HepG2 (cell line): ENCODE results near the gene CHMP6. TPM values are rescaled to one million over a fixed set of nuclear protein-coding genes. Genes with fewer than 3 reads are reported as not detected.

Source experiments
- ATAC-seq: fragments of 200-7000 bp; cut with Tn5 transposase; 3 replicates; pipeline ENCODE4 v1.9.1; 2020; ENCODE audit warnings: mild to moderate bottlenecking, moderate library complexity
- BruUV-seq: library from RNA; stranded (reverse); fragments of 400-500 nt; replicated peaks from 2 replicates; lab custom pipeline; 2021; lab: Mats Ljungman, UMichigan
- CTCF ChIA-PET: fragments of 300-600 bp; formaldehyde crosslinking; extraction: SDS; loops from one replicate; lab custom pipeline; 2021; ENCODE audit warnings: low total read pairs, inconsistent platforms, low intra/inter-chr PET ratio; lab: Yijun Ruan, JAX
- POLR2A ChIA-PET: fragments of 350-600 bp; sonication (Branson Sonifier 250); formaldehyde crosslinking; loops from one replicate; lab custom pipeline; 2020; ENCODE audit warnings: antibody characterized with exemption, inconsistent platforms; lab: Yijun Ruan, JAX
- DNase-seq: peaks from one replicate; pipeline ENCODE4 v3.0.0-alpha.2; 2015; ENCODE audit warnings: low spot score
- FAIRE-seq: peaks from 3 replicates; lab custom pipeline; 2011; peaks lifted over from hg19 to GRCh38; lab: Jason Lieb, UNC
- H2AFZ ChIP-seq: one replicate; pipeline ENCODE4 v1.6.1; 2011; ENCODE audit warnings: low read length, inconsistent platforms
- H3K27ac ChIP-seq: fragments of 300-600 bp; 3 replicates; pipeline ENCODE4 v1.8.0; 2011; ENCODE audit warnings: mixed run types, mild to moderate bottlenecking, mixed read lengths, low read length, inconsistent platforms; ENCODE audit not compliant: insufficient read depth; ENCODE audit errors: extremely low read length
- H3K27me3 ChIP-seq, 2 experiments: fragments of 200-600 bp in 1 of 2; 2 replicates in 1 of 2; 3 replicates in 1 of 2; pipeline versions ENCODE4 v1.6.0 to v1.8.0; 2011; ENCODE audit warnings: low read length in 2 of 2, mild to moderate bottlenecking in 2 of 2, moderate library complexity in 2 of 2, inconsistent platforms in 1 of 2; ENCODE audit not compliant: insufficient read depth in 2 of 2, control insufficient read depth in 1 of 2
- H3K36me3 ChIP-seq, 2 experiments: fragments of 200-600 bp in 1 of 2; replicated peaks in 1 of 2; 2 replicates in 1 of 2; 3 replicates in 1 of 2; pipeline versions ENCODE4 v1.5.1 to v1.8.0; 2011; ENCODE audit warnings: low read length in 2 of 2, inconsistent platforms in 1 of 2; ENCODE audit not compliant: insufficient read depth in 2 of 2, control insufficient read depth in 1 of 2
- H3K4me1 ChIP-seq: 2 replicates; pipeline ENCODE4 v1.5.1; 2012; ENCODE audit warnings: low read length, inconsistent platforms; ENCODE audit not compliant: insufficient read depth
- H3K4me2 ChIP-seq: 2 replicates; pipeline ENCODE4 v1.6.0; 2011; ENCODE audit warnings: low read depth, low read length, inconsistent platforms
- H3K4me3 ChIP-seq, 3 experiments: fragments of 200-600 bp in 1 of 3; sonication (generic), shearing (Covaris generic) in 1 of 3; replicated peaks in 1 of 3; 2 replicates each; pipeline ENCODE4 v1.5.1; 2011 to 2016; ENCODE audit warnings: low read length in 3 of 3, inconsistent platforms in 2 of 3, low read depth in 2 of 3, mild to moderate bottlenecking in 2 of 3, control low read depth in 1 of 3, mixed read lengths in 1 of 3; ENCODE audit not compliant: insufficient read depth in 1 of 3
- H3K79me2 ChIP-seq: one replicate; pipeline ENCODE4 v1.6.1; 2011; ENCODE audit warnings: low read length, inconsistent platforms; ENCODE audit not compliant: insufficient read depth
- H3K9ac ChIP-seq: 2 replicates; pipeline ENCODE4 v1.6.0; 2011; ENCODE audit warnings: mild to moderate bottlenecking, low read depth, low read length, inconsistent platforms; ENCODE audit not compliant: insufficient read depth
- H3K9me3 ChIP-seq: 2 replicates; pipeline ENCODE4 v1.5.1; 2012; ENCODE audit warnings: mild to moderate bottlenecking, low read length
- H4K20me1 ChIP-seq: 2 replicates; pipeline ENCODE4 v1.6.0; 2011; ENCODE audit warnings: inconsistent platforms, mild to moderate bottlenecking, low read length, moderate library complexity; ENCODE audit not compliant: insufficient read depth
- CENPX ChIP-seq: sonication (generic); formaldehyde crosslinking; IDR thresholded peaks from 2 replicates; pipeline ENCODE4 v1.9.0; 2021; ENCODE audit warnings: mild to moderate bottlenecking, missing genetic modification reagents, moderate library complexity
- HNRNPL ChIP-seq: fragments of 200-400 bp; formaldehyde crosslinking; IDR thresholded peaks from 2 replicates; pipeline ENCODE4 v1.6.1; 2017; ENCODE audit warnings: mild to moderate bottlenecking, low read depth, low read length
- HOXA7 ChIP-seq: sonication (generic); formaldehyde crosslinking; IDR thresholded peaks from 2 replicates; pipeline ENCODE4 v1.8.1; 2022; ENCODE audit warnings: mild to moderate bottlenecking, missing genetic modification reagents, moderate library complexity
- ONECUT2 ChIP-seq: sonication (generic); formaldehyde crosslinking; IDR thresholded peaks from 2 replicates; pipeline ENCODE4 v1.4.0; 2020; ENCODE audit warnings: missing genetic modification reagents
- SNAPC5 ChIP-seq: sonication (generic); formaldehyde crosslinking; IDR thresholded peaks from 2 replicates; pipeline ENCODE4 v1.8.1; 2023; ENCODE audit warnings: mild to moderate bottlenecking, missing genetic modification reagents, borderline replicate concordance
- ZHX2 ChIP-seq, 2 experiments: sonication (generic) in 1 of 2; formaldehyde crosslinking in 1 of 2; IDR thresholded peaks; 2 replicates each; pipeline versions ENCODE4 v1.6.1 to v1.9.0; 2014 to 2022; ENCODE audit warnings: antibody characterized with exemption in 1 of 2, borderline replicate concordance in 1 of 2, inconsistent platforms in 1 of 2, low read depth in 1 of 2, missing genetic modification reagents in 1 of 2
- ZNF691 ChIP-seq: sonication (generic); formaldehyde crosslinking; IDR thresholded peaks from 2 replicates; pipeline ENCODE4 v1.4.0; 2020; ENCODE audit warnings: missing genetic modification reagents, low read depth, mild to moderate bottlenecking, borderline replicate concordance
- WGBS: methylation state at CpG from one replicate; pipeline ENCODE4 v1.1.6; 2017; ENCODE audit warnings: low lambda C conversion rate; 5-methylcytosine and 5-hydroxymethylcytosine counted together
- in situ Hi-C: cut with HindIII; loops from 2 replicates; pipeline ENCODE4 v1.10.0; 2017; ENCODE audit warnings: low pct_unique_long_range_greater_than_20kb; ENCODE audit not compliant: extremely low pct_ligation_motif_present
- intact Hi-C: fragments of 100-400 bp; cut with micrococcal nuclease; formaldehyde crosslinking; loops from one replicate; pipeline ENCODE4 v1.10.0; 2022; ENCODE audit not compliant: unreplicated experiment
- polyA plus RNA-seq, 8 experiments: library from polyadenylated mRNA; depleted of rRNA in 3 of 8; stranded (reverse) in 7 of 8; unstranded in 1 of 8; fragments of >200 nt; fragmentation: Illumina TruSeq in 4 of 8; extraction: Trizol in 4 of 8; gene quantifications; 2 replicates each; pipeline versions ENCODE4 v1.2.1 to v1.2.3, GENCODE V29; 2011 to 2016; ENCODE audit warnings: low read depth in 4 of 8, missing spikeins in 1 of 8, mixed read lengths in 1 of 8; ENCODE audit not compliant: insufficient read depth in 1 of 8
- total RNA-seq, 5 experiments: library from RNA; depleted of rRNA; stranded (reverse); fragments of >200 nt; fragmentation: Illumina TruSeq; extraction: Trizol; gene quantifications; 2 replicates each; pipeline ENCODE4 v1.2.3, GENCODE V29; 2016; ENCODE audit warnings: low read depth in 1 of 5

CHMP6 gene
- total and polyA plus RNA-seq, 2 of the 13 experiments (the other 11 are each of a cell fraction or from before 2014, with no cell fraction given): 11.1 to 24.2 TPM

- in situ Hi-C loops: no loop called here
- Histone ChIP-seq H3K36me3 (peaks cover 26 to 51% of the 10 kb centered on the region in 2 experiments; a peak in 4 of 5 replicates), H3K9ac (no peak overlapping the region), H4K20me1 (no peaks in the 10 kb centered on the region), H3K4me3 (no peak overlapping the region), H3K9me3 (no peaks in the 10 kb centered on the region), H3K4me1 (no peaks in the 10 kb centered on the region), H3K27ac (no peak overlapping the region), H3K4me2 (no peak overlapping the region), H2AFZ (no peak overlapping the region)
- POLR2A ChIA-PET: no interaction called here
- intact Hi-C loops: no loop called here
- no peak for ATAC-seq
- CTCF ChIA-PET: no interaction called here
- WGBS: 98% methylated on average over 21 of the region's 21 CpGs
- BruUV-seq: no TSS peak
- no peak for TF ChIP-seq ONECUT2
- no peak for TF ChIP-seq SNAPC5
- no peak for TF ChIP-seq ZNF691 (CRISPR knock-in tag)
- TF ChIP-seq, all 625 proteins: peak for 0
- FAIRE-seq: no peak
- no peak for DNase-seq
- H3K79me2 ChIP-seq: no peaks in the 10 kb centered on the region
- H3K27me3 ChIP-seq: no peaks in the 10 kb centered on the region
Measured at GRCh38 chr17:80947200-80947940, 44.3 kb upstream of the CHMP6 start.

GRCh38 chr17:80948019-80948975, 43.3 kb upstream of the CHMP6 start:
- H3K4me3 ChIP-seq: no peak overlapping the region
- no peaks in the 10 kb centered on the region for H3K27me3 ChIP-seq
- H4K20me1 ChIP-seq: no peaks in the 10 kb centered on the region
- POLR2A ChIA-PET: no interaction called here
- in situ Hi-C loops: no loop called here
- H3K79me2 ChIP-seq: no peaks in the 10 kb centered on the region
- intact Hi-C loops: no loop called here
- H3K4me1 ChIP-seq: no peaks in the 10 kb centered on the region
- FAIRE-seq (no peak), ATAC-seq (no peak), DNase-seq (no peak)
- BruUV-seq: no TSS peak
- WGBS: 94% methylated on average over 45 of the region's 48 CpGs
- peaks cover 26 to 45% of the 10 kb centered on the region in 2 experiments; a peak in 4 of 5 replicates for H3K36me3 ChIP-seq
- no peak overlapping the region for H3K27ac ChIP-seq
- no peaks in the 10 kb centered on the region for H3K9me3 ChIP-seq
- CTCF ChIA-PET: no interaction called here
- H2AFZ ChIP-seq: no peak overlapping the region
- no peak overlapping the region for H3K9ac ChIP-seq
- no peak overlapping the region for H3K4me2 ChIP-seq
- TF ChIP-seq HNRNPL (no peak), ZHX2 (IDR thresholded peaks at IDR 0.05; ENCODE audit: low read depth) (no peak), ZHX2 (CRISPR knock-in tag; IDR thresholded peaks at IDR 0.05; ENCODE audit: borderline replicate concordance) (no peak), CENPX (CRISPR knock-in tag) (no peak), HOXA7 (CRISPR knock-in tag) (no peak)
